Activated CD8-positive, alpha-beta memory T cell treated with anti-CD3 and anti-CD28 coated beads, Interleukin-2, amount 50 U/mL, for 4 hours (primary cell): ENCODE data around the gene NDUFA13.

ENCODE experiments used
- DNase-seq: peaks from one replicate; pipeline ENCODE4 v3.0.0-alpha.2; 2020

NDUFA13 gene

DNA sequence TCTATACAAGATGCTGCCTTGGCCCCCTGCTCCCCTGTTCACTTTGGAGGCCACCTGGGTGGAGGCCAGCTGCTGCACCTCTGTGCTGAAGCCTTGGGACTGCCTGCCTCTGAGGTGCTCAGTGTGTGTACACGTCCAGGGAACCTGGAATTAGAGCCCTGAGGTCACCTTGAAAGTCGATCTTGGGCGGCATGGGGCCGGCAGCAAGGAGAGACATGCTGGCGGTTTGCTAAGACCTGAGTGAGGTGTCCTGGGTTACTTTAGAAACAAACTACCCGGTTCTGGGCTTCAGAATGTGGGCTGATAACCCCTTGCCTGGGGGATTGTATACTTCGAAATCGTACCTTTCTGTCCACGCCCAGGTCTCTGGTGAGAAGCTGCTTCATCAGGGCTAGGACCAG lies 26.2 kb upstream of the NDUFA13 start:
- DNase-seq, result no peak

DNA sequence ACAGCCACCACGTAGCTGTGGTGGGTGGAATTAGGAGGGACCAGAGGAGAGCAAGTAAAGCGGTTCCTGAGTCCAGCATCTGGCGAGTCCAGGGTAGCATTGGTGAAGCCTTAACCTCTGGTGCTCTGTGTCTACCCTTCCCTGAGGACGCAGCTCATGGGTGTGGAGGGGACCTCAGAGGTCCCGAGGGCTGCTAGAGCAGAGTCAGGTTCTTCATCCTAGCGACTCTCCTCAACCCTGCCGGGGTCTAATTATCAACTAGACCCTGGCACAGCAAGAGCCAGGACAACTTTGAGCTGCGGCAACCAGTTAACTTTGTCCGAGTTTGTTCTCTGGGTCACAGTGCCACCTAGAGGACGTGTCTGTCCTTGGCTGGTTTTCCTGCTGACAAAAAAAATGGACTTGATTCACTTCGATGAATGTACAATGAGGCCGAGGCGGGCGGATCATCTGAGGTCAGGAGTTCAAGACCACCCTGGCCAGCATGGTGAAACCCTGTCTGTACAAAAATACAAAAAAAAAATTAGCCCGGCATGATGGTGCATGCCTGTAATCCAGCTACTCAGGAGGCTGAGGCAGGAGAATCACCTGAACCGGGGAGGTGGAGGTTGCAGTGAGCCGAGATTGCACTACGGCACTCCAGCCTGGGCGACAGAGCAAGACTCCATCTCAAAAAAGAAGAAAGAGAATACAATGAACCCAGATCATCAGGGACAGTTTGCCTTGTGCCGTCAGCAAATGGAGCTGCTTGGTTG lies 25.6 kb upstream of the NDUFA13 start:
- peak; percentile 78 for DNase-seq

DNA sequence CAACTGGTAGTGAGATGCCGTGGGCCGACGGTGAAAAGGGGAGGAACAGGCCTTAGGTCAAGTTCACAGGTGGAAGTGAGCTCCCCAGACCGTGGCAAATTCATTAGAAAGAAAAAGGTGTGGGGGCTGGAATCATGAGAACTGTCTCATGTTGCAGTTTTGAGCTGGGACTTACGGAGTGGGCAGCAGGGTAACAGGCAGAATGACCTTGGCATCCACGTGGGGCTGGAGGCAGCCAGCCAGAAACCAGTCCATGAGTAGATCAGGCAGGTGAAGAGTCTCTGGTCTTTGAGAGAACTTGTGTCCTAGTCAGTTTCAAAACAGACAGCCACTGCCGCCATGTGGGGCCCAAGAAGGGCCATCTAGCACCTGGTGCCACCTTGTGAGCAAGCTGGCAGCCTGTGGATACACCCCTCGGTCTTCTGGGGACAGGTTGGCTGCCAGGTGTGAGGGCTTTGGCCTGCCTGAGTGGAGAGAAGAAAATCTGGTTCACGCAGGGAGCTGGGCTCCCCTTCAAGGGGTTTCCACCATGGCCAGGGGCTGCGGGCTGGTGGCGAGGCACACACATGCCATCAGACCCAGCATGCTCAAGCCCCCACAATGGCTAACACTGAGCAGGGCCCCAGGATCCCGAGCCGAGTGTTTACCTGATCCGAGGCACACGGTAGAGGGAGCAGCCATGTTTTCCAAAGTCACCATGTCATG lies 24.6 kb upstream of the NDUFA13 start:
- no peak for DNase-seq

DNA sequence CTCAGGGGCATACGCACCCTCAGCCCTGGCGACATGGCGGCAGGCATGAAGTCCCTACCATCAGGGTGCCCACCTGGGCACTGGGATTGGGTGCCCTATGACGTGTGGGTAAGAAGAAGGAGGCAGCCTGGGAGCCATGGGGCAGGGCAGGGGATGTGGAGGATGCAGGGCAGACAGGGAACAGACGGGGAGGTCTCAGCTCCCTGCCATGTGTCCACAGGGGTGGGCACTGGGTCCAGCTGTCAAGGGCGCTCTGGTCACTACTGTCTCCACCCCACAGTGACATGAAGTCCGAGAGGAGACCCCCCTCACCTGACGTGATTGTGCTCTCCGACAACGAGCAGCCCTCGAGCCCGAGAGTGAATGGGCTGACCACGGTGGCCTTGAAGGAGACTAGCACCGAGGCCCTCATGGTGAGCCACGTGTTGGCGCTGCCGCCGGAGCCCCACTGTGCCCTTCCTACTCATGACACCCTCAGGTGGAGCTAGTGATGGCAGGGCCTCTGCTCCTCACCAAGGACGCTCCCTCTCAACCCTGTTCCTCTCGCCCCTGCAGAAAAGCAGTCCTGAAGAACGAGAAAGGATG lies 23.9 kb upstream of the NDUFA13 start:
- DNase-seq, result no peak

DNA sequence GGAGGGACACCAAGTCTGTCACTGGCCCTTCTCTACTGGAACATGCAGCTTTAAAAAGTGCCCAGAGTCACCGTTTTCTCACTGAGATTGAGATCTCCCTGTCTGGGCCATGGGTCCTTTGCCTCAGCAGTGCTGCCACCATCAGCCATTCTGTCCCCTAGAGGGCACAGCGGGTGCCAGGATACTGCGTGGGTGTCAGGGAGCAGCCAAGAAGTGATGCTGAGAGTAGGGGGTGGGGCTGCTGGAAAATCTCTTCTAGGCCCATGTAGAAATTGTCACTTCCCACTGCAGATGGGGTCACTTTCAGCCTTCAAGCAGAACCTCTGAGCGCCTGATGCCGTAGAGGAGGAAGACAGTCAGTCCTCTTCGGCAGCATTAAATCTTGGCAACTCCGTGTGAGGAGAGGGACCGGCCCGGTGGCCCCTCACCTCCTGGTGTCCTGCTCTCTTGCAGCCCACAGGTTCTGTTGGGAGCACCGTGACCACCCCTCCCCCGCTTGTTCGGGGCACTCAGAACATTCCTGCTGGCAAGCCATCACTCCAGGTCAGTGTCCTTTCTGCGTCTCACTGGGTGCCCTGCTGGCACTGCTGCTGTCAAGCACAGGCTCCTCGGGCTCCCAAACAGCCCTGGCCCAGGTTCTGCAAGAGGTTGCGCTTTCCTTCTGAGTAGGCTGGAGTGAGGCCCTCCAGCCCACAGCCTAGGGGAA lies 22.0 kb upstream of the NDUFA13 start:
- DNase-seq, result no peak

DNA sequence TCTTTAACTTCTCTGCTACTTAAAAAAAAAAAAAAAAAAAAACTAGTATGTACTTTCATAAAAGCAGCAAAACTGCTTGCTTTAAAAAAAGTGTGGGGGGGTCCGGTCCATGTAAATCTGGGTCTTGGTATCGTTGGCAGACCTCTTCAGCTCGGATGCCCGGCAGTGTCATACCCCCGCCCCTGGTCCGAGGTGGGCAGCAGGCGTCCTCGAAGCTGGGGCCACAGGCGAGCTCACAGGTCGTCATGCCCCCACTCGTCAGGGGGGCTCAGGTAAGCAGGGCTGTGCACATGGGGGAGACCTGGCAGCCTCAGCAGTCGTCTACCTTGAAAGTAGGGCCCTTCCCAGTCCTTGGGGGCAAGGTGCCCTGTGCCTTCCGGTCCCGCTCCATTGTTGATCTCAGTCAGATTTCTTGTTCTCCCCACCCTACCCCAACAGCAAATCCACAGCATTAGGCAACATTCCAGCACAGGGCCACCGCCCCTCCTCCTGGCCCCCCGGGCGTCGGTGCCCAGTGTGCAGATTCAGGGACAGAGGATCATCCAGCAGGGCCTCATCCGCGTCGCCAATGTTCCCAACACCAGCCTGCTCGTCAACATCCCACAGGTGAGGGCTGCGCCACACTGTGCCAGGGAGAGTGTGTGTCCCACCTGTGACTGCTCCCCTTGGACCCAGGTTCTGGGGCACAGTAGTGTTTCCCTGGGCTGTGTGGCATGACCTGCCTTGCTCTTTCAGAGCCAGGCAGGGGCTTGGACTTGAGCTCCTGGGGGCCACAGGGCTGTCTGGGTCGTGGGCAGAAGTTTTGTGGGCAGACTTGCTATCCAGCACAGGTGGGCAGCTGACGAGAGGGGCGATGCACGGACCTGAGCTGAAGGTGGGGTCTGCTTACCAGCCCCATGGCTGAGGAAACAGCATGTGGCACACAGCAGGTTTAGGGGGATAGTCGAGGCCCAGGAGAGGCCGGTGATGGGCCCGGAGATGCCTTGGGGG lies 20.1 kb upstream of the NDUFA13 start:
- DNase-seq, result no peak

DNA sequence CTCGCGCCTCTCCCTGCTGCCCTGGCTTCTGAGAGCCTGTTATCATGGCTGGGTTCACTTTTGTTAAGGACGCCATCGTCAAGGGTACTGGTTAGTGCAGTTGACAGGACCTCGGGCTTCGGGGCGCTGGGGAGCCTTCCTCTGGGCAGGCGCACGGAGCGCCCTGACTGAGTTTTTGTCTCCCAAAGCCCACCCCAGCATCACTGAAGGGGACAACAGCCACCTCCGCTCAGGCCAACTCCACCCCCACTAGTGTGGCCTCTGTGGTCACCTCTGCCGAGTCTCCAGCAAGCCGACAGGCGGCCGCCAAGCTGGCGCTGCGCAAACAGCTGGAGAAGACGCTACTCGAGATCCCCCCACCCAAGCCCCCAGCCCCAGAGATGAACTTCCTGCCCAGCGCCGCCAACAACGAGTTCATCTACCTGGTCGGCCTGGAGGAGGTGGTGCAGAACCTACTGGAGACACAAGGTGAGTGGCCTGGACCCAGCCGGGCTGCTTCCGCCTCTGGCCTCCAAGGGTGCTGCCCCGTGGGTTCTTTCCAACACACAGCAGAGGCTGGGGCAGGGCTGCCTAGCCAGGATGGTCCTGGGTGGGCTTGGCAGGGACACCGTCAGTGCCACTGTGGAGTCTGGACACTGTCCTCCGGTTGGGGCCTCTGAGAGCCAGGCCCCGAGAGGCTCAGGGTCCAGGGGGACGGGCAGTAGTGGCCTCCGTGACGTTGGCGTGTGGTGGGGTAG lies 17.6 kb upstream of the NDUFA13 start:
- DNase-seq, result no peak

DNA sequence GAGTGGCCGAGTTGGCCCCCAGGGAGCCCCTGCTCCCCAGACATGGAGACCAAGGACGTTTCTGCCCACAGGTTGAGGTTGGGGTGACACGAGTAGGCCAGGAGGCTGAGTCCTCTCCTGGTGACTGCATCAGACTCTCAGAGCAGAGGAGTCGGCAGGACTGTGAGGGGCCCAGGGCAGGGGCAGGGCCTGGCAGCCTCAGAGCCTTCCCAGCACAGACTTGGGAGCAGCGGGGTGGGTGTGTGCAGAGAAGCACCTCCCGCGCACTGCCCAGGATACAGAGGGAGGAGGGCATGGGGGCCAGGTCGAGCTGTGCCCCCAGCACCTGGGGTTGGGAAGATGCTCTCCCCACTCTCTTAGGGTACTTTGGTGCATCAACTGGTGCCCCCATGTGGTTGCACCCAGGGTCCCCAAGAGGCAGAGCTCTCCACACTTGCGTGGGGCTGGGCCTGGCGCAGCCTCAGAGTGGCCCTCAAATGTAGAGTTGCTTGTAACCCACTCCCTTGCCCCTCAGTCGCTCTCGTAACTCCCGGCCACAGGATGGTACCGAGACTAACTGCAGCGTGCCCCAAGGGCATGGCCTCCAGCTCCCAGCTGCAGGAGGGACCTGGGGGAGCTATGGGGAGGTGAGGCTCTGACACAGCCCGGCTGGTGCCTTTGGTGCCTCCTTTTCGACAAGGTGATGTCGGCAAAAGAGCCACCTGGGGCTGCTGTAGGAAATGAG lies 16.6 kb upstream of the NDUFA13 start:
- no peak for DNase-seq

DNA sequence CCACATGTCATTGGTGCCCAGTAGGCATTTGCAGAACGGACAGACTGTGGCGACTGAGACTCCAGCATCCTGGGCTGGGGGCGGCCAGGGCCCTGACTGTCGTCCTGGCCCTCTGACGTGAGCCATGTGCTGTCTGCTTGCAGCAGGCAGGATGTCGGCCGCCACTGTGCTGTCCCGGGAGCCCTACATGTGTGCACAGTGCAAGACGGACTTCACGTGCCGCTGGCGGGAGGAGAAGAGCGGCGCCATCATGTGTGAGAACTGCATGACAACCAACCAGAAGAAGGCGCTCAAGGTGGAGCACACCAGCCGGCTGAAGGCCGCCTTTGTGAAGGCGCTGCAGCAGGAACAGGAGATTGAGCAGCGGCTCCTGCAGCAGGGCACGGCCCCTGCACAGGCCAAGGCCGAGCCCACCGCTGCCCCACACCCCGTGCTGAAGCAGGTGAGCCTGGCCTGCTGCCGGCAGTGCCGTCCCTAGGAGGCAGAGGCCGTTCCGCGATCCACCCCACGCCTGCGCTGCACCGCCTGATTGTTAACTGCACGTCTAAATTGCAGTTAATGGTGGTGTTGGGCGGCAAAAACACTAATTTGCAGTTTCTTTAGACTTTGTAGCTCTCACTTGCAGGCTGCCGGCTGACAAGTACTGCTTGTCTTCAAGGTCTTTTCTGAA lies 14.9 kb upstream of the NDUFA13 start:
- DNase-seq, result no peak

DNA sequence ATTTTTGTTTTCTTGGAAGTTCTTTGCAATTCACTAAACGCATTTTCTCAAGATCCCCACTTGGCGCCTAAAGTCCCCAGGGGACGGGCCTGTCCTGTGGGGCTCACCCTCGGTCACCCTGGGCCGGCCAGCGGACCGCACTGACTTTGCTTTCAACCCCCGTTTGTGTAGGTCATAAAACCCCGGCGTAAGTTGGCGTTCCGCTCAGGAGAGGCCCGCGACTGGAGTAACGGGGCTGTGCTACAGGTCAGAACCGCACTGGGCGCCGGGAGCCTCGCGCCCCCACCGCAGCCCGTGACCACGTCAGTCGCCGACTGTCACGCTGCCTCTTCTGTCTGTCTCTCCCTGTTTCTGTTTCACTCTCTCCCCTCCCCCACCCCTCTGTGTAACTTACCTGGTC lies 14.2 kb upstream of the NDUFA13 start:
- no peak for DNase-seq

DNA sequence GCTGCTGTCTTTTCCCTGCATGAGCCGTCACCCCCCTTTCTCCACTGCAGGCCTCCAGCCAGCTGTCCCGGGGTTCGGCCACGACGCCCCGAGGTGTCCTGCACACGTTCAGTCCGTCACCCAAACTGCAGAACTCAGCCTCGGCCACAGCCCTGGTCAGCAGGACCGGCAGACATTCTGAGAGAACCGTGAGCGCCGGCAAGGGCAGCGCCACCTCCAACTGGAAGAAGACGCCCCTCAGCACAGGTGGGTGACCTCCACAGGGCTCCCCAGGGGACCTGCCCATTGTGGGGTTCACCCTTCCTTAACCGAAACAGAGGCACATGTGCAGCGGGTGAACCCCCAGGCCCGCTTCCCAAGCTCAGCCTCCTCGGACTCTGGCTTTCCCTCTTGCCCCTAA lies 13.7 kb upstream of the NDUFA13 start:
- no peak for DNase-seq

DNA sequence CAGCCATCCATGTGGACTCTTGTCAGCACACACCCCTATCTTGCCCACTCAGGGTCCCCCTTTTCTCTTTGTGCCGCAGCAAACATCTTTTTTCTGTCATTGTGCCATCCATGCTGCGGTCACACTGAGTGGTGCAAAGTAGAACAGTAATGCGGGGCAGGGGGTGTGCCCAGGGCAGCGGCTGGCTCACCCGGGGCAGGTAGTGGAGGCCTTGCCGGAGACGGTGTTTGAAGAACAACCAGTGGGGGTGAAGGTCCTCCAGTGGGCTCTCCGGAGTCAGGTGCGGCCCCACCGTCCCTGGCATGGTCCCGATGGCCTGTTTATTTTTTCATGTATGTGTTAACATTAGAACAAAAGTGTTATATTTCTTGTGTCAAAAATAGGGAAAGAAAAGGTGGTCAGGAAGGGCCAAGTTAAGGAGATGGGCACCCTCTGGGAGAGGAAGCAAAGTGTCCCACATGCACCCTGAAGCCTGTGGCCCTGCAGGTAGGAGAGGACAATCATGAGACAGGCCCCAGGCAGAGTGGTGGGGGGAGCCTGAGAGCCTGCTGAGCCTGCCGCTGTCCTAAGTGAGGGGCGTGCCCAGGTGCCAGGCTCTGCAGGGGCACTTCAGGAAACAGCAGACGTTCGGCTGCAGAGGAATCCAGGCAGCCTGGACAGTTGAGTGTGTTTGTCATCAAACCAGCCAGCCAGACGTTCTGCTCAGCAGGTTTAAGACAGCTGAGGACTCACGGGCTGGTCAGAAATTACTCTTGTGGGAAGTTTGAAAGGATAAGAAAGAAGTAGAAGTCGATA lies 13.0 kb upstream of the NDUFA13 start:
- DNase-seq, result no peak

DNA sequence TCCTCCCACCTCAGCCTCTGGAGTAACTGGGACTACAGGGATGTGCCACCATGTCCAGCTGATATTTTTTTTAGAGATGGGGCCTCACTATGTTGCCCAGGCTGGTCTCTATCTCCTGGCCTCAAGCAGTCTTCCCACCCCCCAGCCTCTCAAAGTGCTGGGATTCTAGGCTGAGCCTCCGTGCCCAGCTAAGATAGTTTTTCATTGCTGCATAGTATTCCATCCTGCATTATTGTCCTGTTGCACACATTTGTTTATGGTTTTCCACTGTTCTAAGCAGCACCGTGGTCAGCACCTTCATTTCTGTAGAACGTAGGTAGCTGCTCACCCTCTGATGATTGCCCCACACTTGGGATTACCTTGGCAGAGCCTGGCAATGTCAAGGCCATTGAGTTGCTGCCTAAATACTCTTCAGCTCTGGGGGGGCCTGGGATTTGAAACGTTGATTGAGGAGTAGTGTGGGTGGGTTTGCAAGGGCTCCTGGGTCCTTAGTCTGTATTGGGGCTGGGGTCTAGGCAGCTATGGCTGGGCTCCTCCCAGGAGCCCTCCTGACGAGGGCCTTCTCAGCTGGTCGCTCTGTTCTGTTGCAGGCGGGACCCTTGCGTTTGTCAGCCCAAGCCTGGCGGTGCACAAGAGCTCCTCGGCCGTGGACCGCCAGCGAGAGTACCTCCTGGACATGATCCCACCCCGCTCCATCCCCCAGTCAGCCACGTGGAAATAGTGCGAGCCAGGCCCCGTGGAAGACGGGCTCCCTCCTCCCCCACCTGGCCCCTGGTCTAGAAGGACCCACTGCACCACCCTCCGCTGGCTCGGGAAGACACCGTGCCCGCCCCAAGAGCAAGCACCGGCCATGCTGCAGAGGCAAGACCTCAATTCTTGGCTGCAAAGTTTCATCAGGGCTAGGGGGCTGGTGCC lies 11.0 kb upstream of the NDUFA13 start:
- DNase-seq, result no peak

DNA sequence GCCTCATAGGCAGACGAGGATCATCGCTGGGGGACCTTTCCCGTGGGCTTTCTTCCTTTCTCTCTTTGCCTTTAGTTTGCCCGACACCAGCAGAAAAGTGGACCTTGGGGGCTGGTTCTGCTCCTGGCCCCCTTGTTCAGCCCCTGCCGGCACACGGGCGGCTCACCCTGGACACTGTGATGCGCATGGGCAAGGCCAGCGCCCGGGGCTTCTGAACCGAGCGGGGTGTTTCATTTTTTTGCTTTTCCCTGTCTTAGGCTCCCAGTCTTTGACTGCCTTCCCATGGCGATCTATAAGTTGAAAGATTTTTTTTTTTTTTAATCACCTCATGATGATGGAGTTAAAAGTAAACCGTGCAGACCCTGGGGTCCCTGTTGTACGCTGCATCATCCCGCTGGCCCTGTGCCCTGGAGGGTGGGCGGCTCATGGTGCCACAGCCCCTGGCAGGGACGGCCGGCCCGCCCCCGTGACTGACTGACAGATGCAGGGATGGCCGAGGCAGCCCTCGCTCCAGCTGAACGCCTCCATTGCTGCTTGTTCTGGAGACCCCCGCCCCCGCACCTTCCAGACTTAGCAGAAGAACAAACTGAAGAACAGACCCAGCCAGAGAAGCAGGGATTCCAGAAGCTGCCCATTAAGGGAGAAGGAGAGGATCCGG lies 10.2 kb upstream of the NDUFA13 start:
- no peak for DNase-seq

DNA sequence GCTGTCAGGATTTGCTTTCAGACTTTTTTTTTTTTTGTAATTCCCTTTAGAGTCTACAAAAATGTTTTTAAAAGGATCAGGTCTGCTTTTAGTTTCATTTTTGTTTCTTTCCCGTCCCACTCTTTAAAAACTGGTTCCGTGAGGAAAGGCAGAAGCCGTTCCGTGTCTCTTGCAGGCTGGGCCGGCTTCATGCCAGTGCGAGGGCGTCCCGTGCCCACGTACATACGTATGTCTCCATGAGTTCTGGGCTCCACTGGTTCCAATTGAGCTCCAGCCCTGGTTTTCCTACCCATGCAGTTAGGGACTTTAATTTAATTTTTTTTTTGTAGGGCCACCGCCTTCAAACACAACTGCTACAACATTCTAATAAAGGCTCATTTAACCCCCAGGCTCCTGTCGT lies 9.4 kb upstream of the NDUFA13 start:
- no peak for DNase-seq

DNA sequence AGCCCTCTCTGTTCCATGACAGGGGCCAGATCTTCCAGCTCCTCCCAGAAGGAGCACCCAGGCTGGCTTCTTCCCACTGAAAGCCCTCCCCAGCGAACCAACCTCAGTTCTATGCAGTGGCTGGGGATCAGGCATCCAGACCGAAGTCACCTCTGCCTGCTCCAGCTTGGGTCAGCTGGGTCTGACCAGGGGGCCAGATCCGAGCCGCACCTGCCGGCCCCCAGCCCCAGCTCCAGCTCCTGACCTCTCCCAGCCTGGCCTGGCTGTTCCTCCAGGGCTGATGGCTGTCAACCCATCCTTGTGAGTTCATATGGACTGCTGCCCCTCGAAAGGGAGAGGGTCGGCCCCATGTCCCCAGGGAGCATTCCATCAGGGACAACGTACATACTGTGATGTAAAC lies 8.7 kb upstream of the NDUFA13 start:
- no peak for DNase-seq

DNA sequence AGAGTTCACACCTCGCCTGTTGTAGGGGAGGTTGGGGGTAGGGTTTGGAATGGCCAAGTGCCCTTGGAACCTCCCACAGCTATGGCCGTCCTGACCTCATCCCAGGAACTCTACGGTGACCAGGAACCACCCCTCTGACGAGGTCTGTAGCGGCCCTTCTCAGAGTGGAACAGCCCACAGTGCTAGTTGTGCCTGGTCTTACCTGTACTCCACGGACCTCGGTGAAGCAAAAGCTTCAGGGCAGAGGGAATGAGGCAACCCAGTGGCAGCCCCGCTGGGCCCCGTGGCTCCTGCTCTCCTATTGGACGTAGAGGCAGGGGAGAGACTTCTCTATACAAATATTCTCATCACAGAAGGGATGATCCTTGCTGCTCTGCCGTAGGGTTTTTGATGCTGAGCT lies 7.8 kb upstream of the NDUFA13 start:
- no peak for DNase-seq

DNA sequence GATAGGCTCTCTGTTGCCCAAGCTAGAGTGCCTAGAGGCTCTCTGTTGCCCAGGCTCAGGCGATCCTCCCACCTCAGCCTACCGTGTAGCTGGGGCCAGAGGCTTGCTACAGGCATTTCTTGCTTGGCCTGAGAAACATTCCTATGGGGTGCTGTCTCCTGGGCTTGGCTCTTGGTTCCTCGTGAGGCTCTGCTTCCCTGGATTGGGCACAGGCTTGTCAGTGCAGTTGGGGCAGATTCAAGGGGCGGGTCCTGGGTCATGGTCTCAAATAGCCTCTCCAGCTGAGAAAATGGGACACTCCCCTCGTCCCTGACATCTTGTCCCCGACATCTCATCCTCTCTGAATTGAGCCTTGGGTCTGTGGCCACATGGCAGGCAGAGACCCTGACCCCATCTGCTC lies 5.6 kb upstream of the NDUFA13 start:
- no peak for DNase-seq
